GM10266 (cell line): ENCODE data around the gene AFAP1.

ENCODE experiments used
- DNase-seq: peaks from one replicate; pipeline ENCODE4 v3.0.0; 2012; ENCODE audit errors: extremely low spot score
- TF ChIP-seq, protein P1 (sequence below): IDR thresholded peaks from 2 replicates; pipeline ENCODE4 v1.5.1; 2012; ENCODE audit warnings: mild to moderate bottlenecking, low read depth; ENCODE audit not compliant: control insufficient read depth, insufficient read depth; ENCODE audit errors: missing control alignments

The AFAP1 gene

GRCh38 chr4:7967501-7968261 is 28.0 kb upstream of the AFAP1 start:
- DNase-seq: no peak
- TF ChIP-seq, protein P1, sequence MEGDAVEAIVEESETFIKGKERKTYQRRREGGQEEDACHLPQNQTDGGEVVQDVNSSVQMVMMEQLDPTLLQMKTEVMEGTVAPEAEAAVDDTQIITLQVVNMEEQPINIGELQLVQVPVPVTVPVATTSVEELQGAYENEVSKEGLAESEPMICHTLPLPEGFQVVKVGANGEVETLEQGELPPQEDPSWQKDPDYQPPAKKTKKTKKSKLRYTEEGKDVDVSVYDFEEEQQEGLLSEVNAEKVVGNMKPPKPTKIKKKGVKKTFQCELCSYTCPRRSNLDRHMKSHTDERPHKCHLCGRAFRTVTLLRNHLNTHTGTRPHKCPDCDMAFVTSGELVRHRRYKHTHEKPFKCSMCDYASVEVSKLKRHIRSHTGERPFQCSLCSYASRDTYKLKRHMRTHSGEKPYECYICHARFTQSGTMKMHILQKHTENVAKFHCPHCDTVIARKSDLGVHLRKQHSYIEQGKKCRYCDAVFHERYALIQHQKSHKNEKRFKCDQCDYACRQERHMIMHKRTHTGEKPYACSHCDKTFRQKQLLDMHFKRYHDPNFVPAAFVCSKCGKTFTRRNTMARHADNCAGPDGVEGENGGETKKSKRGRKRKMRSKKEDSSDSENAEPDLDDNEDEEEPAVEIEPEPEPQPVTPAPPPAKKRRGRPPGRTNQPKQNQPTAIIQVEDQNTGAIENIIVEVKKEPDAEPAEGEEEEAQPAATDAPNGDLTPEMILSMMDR: no peak

DNA sequence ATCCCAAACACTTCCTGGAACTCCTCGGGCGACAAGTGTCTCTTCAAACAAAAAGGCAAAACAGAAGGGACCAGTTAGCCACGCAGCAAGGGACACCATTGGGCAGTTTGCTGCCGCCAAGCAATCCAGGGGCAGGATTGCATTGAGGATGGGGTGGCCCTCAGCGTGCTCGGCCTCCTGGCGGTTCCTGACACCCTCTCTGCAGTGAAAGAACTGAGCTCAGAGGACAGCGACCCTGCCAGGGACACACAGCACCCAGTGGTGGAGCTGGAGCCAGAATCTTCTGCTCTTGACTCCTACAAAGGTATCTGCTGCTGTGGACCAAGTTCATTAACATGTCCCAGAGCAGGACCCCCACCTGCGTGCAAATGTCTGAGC is 27.4 kb upstream of the AFAP1 start:
- TF ChIP-seq, protein P1: no peak
- no peak for DNase-seq

- TF ChIP-seq, protein P1: no peak
- DNase-seq: no peak
Observed at GRCh38 chr4:7966281-7967062, 26.8 kb upstream of the AFAP1 start.

DNA sequence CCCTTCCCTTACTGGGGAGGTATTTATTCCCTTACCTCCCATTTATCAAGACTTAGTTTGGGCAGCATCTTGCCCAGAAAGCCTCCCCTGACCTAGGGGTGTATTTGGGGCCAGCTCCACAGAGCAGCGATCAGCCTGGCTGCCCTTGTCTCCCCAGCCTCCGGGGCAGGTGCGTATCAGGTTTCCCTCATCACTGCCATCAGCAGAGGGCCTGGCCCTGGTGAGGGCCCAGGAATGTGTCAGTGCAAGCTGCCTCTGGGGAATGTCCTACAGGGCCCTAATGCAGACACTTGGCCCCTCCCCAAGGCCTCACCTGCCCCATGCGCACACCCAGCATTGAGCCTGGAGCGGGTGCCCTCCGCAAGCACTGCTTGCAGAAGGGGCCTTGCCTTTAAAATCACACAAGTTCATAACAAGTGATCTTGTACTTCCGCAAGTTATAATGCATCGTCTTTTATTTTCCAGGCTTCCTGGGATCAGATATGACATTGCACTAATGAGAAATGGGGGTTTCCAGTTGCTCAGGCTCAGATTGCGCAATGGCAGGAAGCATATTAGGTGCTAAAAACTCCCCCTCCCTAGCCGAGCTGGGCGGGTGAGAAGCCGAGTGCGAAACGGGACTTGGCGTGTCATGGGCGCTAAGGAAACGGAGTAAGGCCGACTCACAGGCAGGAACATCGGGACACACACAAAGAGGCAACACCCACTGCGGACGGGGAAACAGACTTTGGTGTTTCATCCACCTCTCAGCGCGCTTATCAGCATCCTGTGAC is 25.4 kb upstream of the AFAP1 start:
- DNase-seq: no peak
- TF ChIP-seq, protein P1: no peak

- DNase-seq: no peak
- TF ChIP-seq, protein P1: no peak
Observed at GRCh38 chr4:7964459-7964858, 24.8 kb upstream of the AFAP1 start.

GRCh38 chr4:7963691-7964090 is 24.0 kb upstream of the AFAP1 start:
- TF ChIP-seq, protein P1: no peak
- DNase-seq: no peak
